ENCODE data around the gene HRC.
"Not testable (repeated sequence)": the region's sequence is repeated elsewhere in the genome, so short reads cannot be mapped to it uniquely, and the experiment has no call there.

Gene HRC

GRCh38 chr19:49155005-49155819 lies at the start of gene HRC:
Gene HRC, minus strand, starts transcription at chr19:49155396. Its CDS starts 159 bp downstream, at chr19:49155237.
- DNase-seq, result no peak

GRCh38 chr19:49201042-49201441 lies 45.8 kb upstream of the HRC start:
- no peak for DNase-seq

GRCh38 chr19:49200238-49200862 lies 45.2 kb upstream of the HRC start:
- no peak for DNase-seq

- no peak for DNase-seq
Measured at GRCh38 chr19:49196527-49197240, 41.5 kb upstream of the HRC start.

GRCh38 chr19:49194408-49194807 lies 39.2 kb upstream of the HRC start:
- no peak for DNase-seq

GRCh38 chr19:49193822-49194394 lies 38.7 kb upstream of the HRC start:
- DNase-seq, result no peak

- no peak for DNase-seq
Measured at GRCh38 chr19:49190781-49191180, 35.6 kb upstream of the HRC start.

- no peak for DNase-seq
Measured at GRCh38 chr19:49189259-49189658, 34.1 kb upstream of the HRC start.

- no peak for DNase-seq
Measured at GRCh38 chr19:49188626-49189200, 33.5 kb upstream of the HRC start.

GRCh38 chr19:49186108-49186507 lies 30.9 kb upstream of the HRC start:
- no peak for DNase-seq

GRCh38 chr19:49182848-49183375 lies 27.7 kb upstream of the HRC start:
- DNase-seq, result no peak

GRCh38 chr19:49182010-49182847 lies 27.0 kb upstream of the HRC start:
- DNase-seq, result not testable (repeated sequence)

GRCh38 chr19:49180659-49181058 lies 25.5 kb upstream of the HRC start:
- DNase-seq, result no peak

- no peak for DNase-seq
Measured at GRCh38 chr19:49173198-49173597, 18.0 kb upstream of the HRC start.

- no peak for DNase-seq
Measured at GRCh38 chr19:49168421-49168820, 13.2 kb upstream of the HRC start.

- no peak for DNase-seq
Measured at GRCh38 chr19:49167857-49168409, 12.7 kb upstream of the HRC start.

- DNase-seq, result no peak
Measured at GRCh38 chr19:49165865-49166301, 10.7 kb upstream of the HRC start.

- no peak for DNase-seq
Measured at GRCh38 chr19:49165111-49165750, 10.0 kb upstream of the HRC start.

GRCh38 chr19:49161987-49162386 lies 6.8 kb upstream of the HRC start:
- no peak for DNase-seq

GRCh38 chr19:49160450-49161189 lies 5.4 kb upstream of the HRC start:
- no peak for DNase-seq
